Retinal pigment epithelial cell (primary cell): Measurements from ENCODE around the gene IPCEF1.
"Not testable (repeated sequence)": the region's sequence is repeated elsewhere in the genome, so short reads cannot be mapped to it uniquely, and the experiment has no call there.

Source experiments
- DNase-seq: peaks from one replicate; pipeline ENCODE4 v3.0.0-alpha.2; 2010; ENCODE audit warnings: low read depth
- H3K4me3 ChIP-seq: 2 replicates; pipeline ENCODE4 v1.5.1; 2011; ENCODE audit warnings: mild to moderate bottlenecking, low read length, control low read depth, moderate library complexity
- CTCF ChIP-seq: conservative IDR thresholded peaks from 2 replicates; pipeline ENCODE4 v1.5.1; 2011; ENCODE audit warnings: low read depth, low read length, control low read depth, inconsistent platforms

IPCEF1 gene

GRCh38 chr6:154341336-154341735, 15.3 kb downstream of the IPCEF1 start:
- TF ChIP-seq CTCF: no peak
- H3K4me3 ChIP-seq: no peak overlapping the region
- DNase-seq: no peak

- no peak for TF ChIP-seq CTCF
- H3K4me3 ChIP-seq: no peak overlapping the region
- no peak for DNase-seq
Observed at GRCh38 chr6:154337406-154338005, 19.1 kb downstream of the IPCEF1 start.

GRCh38 chr6:154334147-154334546, 22.5 kb downstream of the IPCEF1 start:
- not testable (repeated sequence) for H3K4me3 ChIP-seq

GRCh38 chr6:154331750-154332149, 24.9 kb downstream of the IPCEF1 start:
- TF ChIP-seq CTCF: no peak
- DNase-seq: no peak
- no peak overlapping the region for H3K4me3 ChIP-seq

More at GRCh38 chr6:154334147-154334546, 22.5 kb downstream of the IPCEF1 start:
- DNase-seq: not testable (repeated sequence)

- TF ChIP-seq CTCF: no peak
- no peak for DNase-seq
Observed at GRCh38 chr6:154329350-154330170, 27.0 kb downstream of the IPCEF1 start.

GRCh38 chr6:154327313-154327712, 29.3 kb downstream of the IPCEF1 start:
- not testable (repeated sequence) for H3K4me3 ChIP-seq, DNase-seq

More at GRCh38 chr6:154329350-154330170, 27.0 kb downstream of the IPCEF1 start:
- no peak overlapping the region for H3K4me3 ChIP-seq

GRCh38 chr6:154325142-154325541, 31.5 kb downstream of the IPCEF1 start:
- no peak overlapping the region for H3K4me3 ChIP-seq
- TF ChIP-seq CTCF: no peak

GRCh38 chr6:154320181-154320580, 36.4 kb downstream of the IPCEF1 start:
- no peak for TF ChIP-seq CTCF
- no peak overlapping the region for H3K4me3 ChIP-seq
- DNase-seq: no peak

More at GRCh38 chr6:154325142-154325541, 31.5 kb downstream of the IPCEF1 start:
- DNase-seq: no peak
